ENCODE results near the gene CORIN.

DNA sequence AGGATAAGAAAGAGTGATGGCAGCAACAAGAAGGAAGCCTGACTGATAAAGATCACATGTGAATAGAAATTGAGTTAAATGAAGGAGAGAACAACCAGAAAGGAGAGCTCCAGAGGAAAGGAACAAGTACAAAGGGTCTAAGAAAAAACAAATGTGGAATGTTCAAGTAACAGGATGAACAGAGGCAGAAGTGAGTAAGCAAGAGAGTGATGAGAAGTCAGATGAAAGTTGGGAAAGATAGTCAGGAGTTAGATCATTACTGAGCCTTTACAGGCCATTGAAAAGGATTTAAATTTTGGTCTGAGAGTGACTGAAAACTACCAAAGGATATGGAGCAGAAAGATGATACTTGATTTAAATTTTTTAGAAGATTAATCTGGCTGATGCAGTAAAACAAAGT is 38.4 kb upstream of the CORIN start:
- no peak for TF ChIP-seq POLR2A (IDR thresholded peaks at IDR 0.05)
- TF ChIP-seq, protein P1, sequence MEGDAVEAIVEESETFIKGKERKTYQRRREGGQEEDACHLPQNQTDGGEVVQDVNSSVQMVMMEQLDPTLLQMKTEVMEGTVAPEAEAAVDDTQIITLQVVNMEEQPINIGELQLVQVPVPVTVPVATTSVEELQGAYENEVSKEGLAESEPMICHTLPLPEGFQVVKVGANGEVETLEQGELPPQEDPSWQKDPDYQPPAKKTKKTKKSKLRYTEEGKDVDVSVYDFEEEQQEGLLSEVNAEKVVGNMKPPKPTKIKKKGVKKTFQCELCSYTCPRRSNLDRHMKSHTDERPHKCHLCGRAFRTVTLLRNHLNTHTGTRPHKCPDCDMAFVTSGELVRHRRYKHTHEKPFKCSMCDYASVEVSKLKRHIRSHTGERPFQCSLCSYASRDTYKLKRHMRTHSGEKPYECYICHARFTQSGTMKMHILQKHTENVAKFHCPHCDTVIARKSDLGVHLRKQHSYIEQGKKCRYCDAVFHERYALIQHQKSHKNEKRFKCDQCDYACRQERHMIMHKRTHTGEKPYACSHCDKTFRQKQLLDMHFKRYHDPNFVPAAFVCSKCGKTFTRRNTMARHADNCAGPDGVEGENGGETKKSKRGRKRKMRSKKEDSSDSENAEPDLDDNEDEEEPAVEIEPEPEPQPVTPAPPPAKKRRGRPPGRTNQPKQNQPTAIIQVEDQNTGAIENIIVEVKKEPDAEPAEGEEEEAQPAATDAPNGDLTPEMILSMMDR (IDR thresholded peaks at IDR 0.05): no peak
